Inflammatory macrophage treated with lipopolysaccharide for 1 hour (primary cell): Measurements from ENCODE around the gene CCDC148.
"Not testable (repeated sequence)": the region's sequence is repeated elsewhere in the genome, so short reads cannot be mapped to it uniquely, and the experiment has no call there.

Experiments
- DNase-seq, 2 donors: peaks; one replicate each; pipeline ENCODE4 v3.0.0-alpha.2; 2020 to 2022

CCDC148 gene

GRCh38 chr2:158413581-158413980 lies 43.0 kb downstream of the CCDC148 start:
- DNase-seq = no peak

GRCh38 chr2:158412206-158412605 lies 44.3 kb downstream of the CCDC148 start:
- DNase-seq = no peak

GRCh38 chr2:158411748-158412147 lies 44.8 kb downstream of the CCDC148 start:
- DNase-seq = no peak

GRCh38 chr2:158410132-158410531 lies 46.4 kb downstream of the CCDC148 start:
- DNase-seq = no peak

GRCh38 chr2:158407031-158407430 lies 49.5 kb downstream of the CCDC148 start:
- DNase-seq = no peak

- DNase-seq = no peak
These were observed 51.2 kb downstream of the CCDC148 start for GRCh38 chr2:158405341-158405740.

GRCh38 chr2:158403237-158403636 lies 53.3 kb downstream of the CCDC148 start:
- DNase-seq = no peak

- DNase-seq = no peak
These were observed 53.9 kb downstream of the CCDC148 start for GRCh38 chr2:158402665-158403064.

- peak; percentile 5 to 18 for DNase-seq
These were observed 61.4 kb downstream of the CCDC148 start for GRCh38 chr2:158395166-158395565.

- no peak for DNase-seq
These were observed 62.1 kb downstream of the CCDC148 start for GRCh38 chr2:158394453-158394852.

- DNase-seq = no peak
These were observed 62.7 kb downstream of the CCDC148 start for GRCh38 chr2:158393886-158394285.

GRCh38 chr2:158392687-158393086 lies 63.9 kb downstream of the CCDC148 start:
- DNase-seq = no peak

- no peak for DNase-seq
These were observed 64.7 kb downstream of the CCDC148 start for GRCh38 chr2:158391876-158392275.

- no peak for DNase-seq
These were observed 65.2 kb downstream of the CCDC148 start for GRCh38 chr2:158391361-158391760.

- no peak for DNase-seq
These were observed 68.4 kb downstream of the CCDC148 start for GRCh38 chr2:158388159-158388558.

- DNase-seq = no peak
These were observed 70.9 kb downstream of the CCDC148 start for GRCh38 chr2:158385646-158386045.

GRCh38 chr2:158381978-158382377 lies 74.6 kb downstream of the CCDC148 start:
- DNase-seq = no peak

GRCh38 chr2:158381205-158381604 lies 75.3 kb downstream of the CCDC148 start:
- no peak for DNase-seq

GRCh38 chr2:158380746-158381145 lies 75.8 kb downstream of the CCDC148 start:
- no peak for DNase-seq

- DNase-seq = no peak
These were observed 77.6 kb downstream of the CCDC148 start for GRCh38 chr2:158378926-158379325.

- DNase-seq = no peak
These were observed 90.2 kb downstream of the CCDC148 start for GRCh38 chr2:158366342-158366741.

GRCh38 chr2:158359846-158360245 lies 96.7 kb downstream of the CCDC148 start:
- peak; percentile 65 to 74 for DNase-seq

GRCh38 chr2:158357699-158358098 lies 98.9 kb downstream of the CCDC148 start:
- no peak for DNase-seq

GRCh38 chr2:158357122-158357521 lies 99.4 kb downstream of the CCDC148 start:
- DNase-seq = no peak

- not testable (repeated sequence) for DNase-seq
These were observed 105.1 kb downstream of the CCDC148 start for GRCh38 chr2:158351466-158351816.
